Activated CD4-positive, alpha-beta T cell treated with anti-CD3 and anti-CD28 coated beads, Interleukin-2, Interleukin-4, amounts not matched to agents 100 ng/mL and 50 ng/mL, durations not matched to agents 16 hours and 8 hours (primary cell): ENCODE results near the gene RAD51B.

Experiments
- DNase-seq: peaks from one replicate; pipeline ENCODE4 v3.0.0-alpha.2; 2020; ENCODE audit warnings: low spot score

The RAD51B gene

GRCh38 chr14:67900231-67900630 lies 80.7 kb downstream of the RAD51B start:
- DNase-seq = no peak

- DNase-seq = no peak
Observed at GRCh38 chr14:67908052-67908754, 88.6 kb downstream of the RAD51B start.

GRCh38 chr14:67911562-67911961 lies 92.0 kb downstream of the RAD51B start:
- no peak for DNase-seq

- DNase-seq = no peak
Observed at GRCh38 chr14:67916430-67916829, 96.9 kb downstream of the RAD51B start.

GRCh38 chr14:67917006-67917405 lies 97.4 kb downstream of the RAD51B start:
- DNase-seq = no peak

- DNase-seq = no peak
Observed at GRCh38 chr14:67918838-67919237, 99.3 kb downstream of the RAD51B start.

GRCh38 chr14:67919259-67920032 lies 99.9 kb downstream of the RAD51B start:
- DNase-seq = no peak

GRCh38 chr14:67926821-67927220 lies 107.2 kb downstream of the RAD51B start:
- DNase-seq = no peak

- no peak for DNase-seq
Observed at GRCh38 chr14:67927244-67927643, 107.7 kb downstream of the RAD51B start.

- no peak for DNase-seq
Observed at GRCh38 chr14:67928375-67928774, 108.8 kb downstream of the RAD51B start.

- DNase-seq = no peak
Observed at GRCh38 chr14:67932708-67933246, 113.2 kb downstream of the RAD51B start.

- DNase-seq = no peak
Observed at GRCh38 chr14:67933266-67933665, 113.7 kb downstream of the RAD51B start.

- DNase-seq = peak; percentile 33
Observed at GRCh38 chr14:67934087-67934486, 114.5 kb downstream of the RAD51B start.

GRCh38 chr14:67934862-67935261 lies 115.3 kb downstream of the RAD51B start:
- DNase-seq = no peak

GRCh38 chr14:67935371-67935770 lies 115.8 kb downstream of the RAD51B start:
- DNase-seq = no peak

- DNase-seq = no peak
Observed at GRCh38 chr14:67938071-67938470, 118.5 kb downstream of the RAD51B start.

GRCh38 chr14:67940486-67941455 lies 121.2 kb downstream of the RAD51B start:
- no peak for DNase-seq

- no peak for DNase-seq
Observed at GRCh38 chr14:67941456-67942018, 122.0 kb downstream of the RAD51B start.

GRCh38 chr14:67942080-67942710 lies 122.6 kb downstream of the RAD51B start:
- no peak for DNase-seq

GRCh38 chr14:67943947-67944346 lies 124.4 kb downstream of the RAD51B start:
- peak; percentile 51 for DNase-seq

- no peak for DNase-seq
Observed at GRCh38 chr14:67944605-67945004, 125.0 kb downstream of the RAD51B start.
